ENCODE data around the gene CCDC187.
"Not testable (repeated sequence)": the region's sequence is repeated elsewhere in the genome, so short reads cannot be mapped to it uniquely, and the experiment has no call there.

CCDC187 gene

GRCh38 chr9:136303825-136304416 lies at the start of gene CCDC187:
Gene CCDC187, minus strand, starts transcription at chr9:136304094. Its CDS starts 264 bp downstream, at chr9:136303830.
- no peak for DNase-seq

GRCh38 chr9:136353088-136353487 lies 49.2 kb upstream of the CCDC187 start:
- DNase-seq, result no peak

GRCh38 chr9:136352682-136353081 lies 48.8 kb upstream of the CCDC187 start:
- DNase-seq, result peak; percentile 2 to 14

- not testable (repeated sequence) for DNase-seq
Observed at GRCh38 chr9:136351868-136352267, 48.0 kb upstream of the CCDC187 start.

GRCh38 chr9:136351252-136351800 lies 47.4 kb upstream of the CCDC187 start:
- no peak for DNase-seq

GRCh38 chr9:136349546-136349945 lies 45.7 kb upstream of the CCDC187 start:
- DNase-seq, result no peak

- DNase-seq, result no peak
Observed at GRCh38 chr9:136348691-136349090, 44.8 kb upstream of the CCDC187 start.

- no peak for DNase-seq
Observed at GRCh38 chr9:136347472-136348256, 43.8 kb upstream of the CCDC187 start.

- DNase-seq, result no peak
Observed at GRCh38 chr9:136346927-136347465, 43.1 kb upstream of the CCDC187 start.

GRCh38 chr9:136346157-136346481 lies 42.2 kb upstream of the CCDC187 start:
- DNase-seq, result no peak

- no peak for DNase-seq
Observed at GRCh38 chr9:136345281-136346156, 41.6 kb upstream of the CCDC187 start.

- DNase-seq, result no peak
Observed at GRCh38 chr9:136344544-136345280, 40.8 kb upstream of the CCDC187 start.

- no peak for DNase-seq
Observed at GRCh38 chr9:136343884-136344269, 40.0 kb upstream of the CCDC187 start.

- DNase-seq, result no peak
Observed at GRCh38 chr9:136343121-136343883, 39.4 kb upstream of the CCDC187 start.

- DNase-seq, result no peak
Observed at GRCh38 chr9:136342181-136343120, 38.6 kb upstream of the CCDC187 start.

- no peak for DNase-seq
Observed at GRCh38 chr9:136341769-136342168, 37.9 kb upstream of the CCDC187 start.

GRCh38 chr9:136341042-136341655 lies 37.3 kb upstream of the CCDC187 start:
- DNase-seq, result no peak

- DNase-seq, result no peak
Observed at GRCh38 chr9:136340356-136341041, 36.6 kb upstream of the CCDC187 start.

GRCh38 chr9:136339958-136340310 lies 36.0 kb upstream of the CCDC187 start:
- DNase-seq, result no peak
